HG03342 (cell line): ENCODE results near the gene TUBB2B.

ENCODE experiments used
- ATAC-seq: cut with Tn5 transposase; IDR thresholded peaks from one replicate; pipeline ENCODE4 v1.9.1; 2021; ENCODE audit warnings: mild to moderate bottlenecking, moderate library complexity; ENCODE audit not compliant: unreplicated experiment

TUBB2B gene

DNA sequence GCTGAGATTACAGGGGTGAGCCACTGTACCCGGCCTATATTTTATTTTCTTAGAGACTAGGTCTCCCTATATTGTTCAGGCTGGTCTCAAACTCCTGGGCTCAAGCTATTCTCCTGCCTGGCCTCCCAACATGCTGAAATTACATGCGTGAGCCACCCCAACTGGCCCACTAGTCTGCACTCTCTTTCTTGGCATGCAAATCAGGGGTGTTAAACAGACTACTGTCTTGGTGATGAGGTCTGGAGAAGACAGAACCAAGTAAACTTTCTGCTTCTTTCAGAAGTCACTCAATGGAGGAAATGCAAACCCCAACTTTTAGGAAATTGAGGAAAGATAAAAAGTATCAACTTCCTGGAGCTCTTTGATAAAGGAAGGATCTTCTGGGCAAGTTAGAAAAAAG is 8.0 kb upstream of the TUBB2B start:
- ATAC-seq = no peak

DNA sequence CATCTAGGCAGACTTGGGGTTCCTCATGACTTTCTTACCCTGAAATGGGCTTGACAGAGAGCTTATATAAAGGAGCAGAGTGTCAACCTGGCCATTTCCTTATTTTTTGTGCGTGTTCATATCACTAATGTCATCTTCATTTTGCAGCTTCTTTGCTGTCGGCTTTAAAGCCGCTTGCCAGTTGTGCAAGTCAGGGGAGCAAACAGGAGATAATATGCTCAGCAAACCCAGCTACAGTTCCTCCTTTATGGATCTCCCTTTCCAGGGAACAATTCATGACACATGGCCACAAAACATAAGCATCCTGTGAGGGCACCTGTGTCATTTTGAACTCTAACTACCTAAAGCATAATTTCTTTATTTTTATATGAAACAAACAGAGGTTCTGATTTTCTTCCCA is 6.5 kb upstream of the TUBB2B start:
- no peak for ATAC-seq

DNA sequence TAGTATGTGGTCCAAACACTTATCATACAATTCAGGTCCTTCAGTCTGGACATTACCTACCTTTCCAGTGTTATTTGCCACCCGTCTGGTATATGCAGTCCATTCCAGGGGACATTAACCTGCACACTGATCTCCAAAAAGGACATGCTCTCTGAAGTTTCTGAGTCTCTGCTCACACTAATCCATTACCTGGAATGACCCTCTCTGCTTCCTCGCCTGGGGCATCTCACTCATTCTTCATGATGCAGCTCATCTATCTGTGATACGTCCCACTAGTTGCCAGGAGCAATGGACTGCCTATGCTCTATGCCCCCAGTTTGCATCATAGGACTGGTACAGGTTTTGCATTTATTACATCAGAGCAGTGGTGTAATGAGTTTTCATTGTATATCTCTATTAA is 5.9 kb upstream of the TUBB2B start:
- no peak for ATAC-seq

DNA sequence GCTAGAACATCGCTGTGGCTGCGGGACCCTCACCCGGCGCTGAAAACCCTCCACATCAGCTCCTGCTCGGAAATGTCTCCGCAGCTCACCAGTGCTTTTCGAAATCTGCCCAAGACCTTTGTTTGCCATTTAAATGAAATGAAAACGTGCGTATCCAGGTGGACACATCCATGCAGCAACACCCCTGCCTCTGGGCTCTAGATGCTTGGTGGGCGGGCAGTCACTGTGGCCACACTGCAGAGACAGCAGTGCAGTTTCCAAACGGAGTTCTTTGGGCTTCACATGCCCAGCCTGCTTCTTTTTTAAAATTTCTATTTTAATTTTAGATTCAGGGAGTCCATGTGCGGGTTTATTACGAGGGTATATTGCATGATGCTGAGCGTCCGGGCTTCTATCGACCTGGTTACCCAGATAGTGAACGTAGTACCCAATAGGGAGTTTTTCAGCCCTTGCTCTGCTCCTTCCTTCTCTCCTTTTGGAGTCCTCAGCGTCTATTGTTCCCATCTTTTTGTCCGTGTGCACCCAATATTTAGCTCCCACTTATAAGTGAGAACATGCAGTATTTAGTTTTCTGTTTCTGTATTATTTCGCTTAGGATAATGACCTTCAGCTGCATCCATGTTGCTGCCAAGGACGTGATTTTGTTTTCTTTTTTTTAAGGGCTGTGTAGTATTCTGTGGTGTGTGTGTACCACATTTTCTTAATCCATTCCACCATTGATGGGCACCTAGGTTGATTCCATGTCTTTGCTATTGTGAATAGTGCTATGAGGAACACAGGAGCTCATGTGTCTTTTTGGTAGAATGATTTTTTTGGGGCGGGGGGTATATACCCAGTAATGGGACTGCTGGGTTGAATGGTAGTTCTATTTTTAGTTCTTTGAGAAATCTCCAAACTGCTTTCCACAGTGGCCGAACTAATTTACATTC is 4.8 kb upstream of the TUBB2B start:
- no peak for ATAC-seq

DNA sequence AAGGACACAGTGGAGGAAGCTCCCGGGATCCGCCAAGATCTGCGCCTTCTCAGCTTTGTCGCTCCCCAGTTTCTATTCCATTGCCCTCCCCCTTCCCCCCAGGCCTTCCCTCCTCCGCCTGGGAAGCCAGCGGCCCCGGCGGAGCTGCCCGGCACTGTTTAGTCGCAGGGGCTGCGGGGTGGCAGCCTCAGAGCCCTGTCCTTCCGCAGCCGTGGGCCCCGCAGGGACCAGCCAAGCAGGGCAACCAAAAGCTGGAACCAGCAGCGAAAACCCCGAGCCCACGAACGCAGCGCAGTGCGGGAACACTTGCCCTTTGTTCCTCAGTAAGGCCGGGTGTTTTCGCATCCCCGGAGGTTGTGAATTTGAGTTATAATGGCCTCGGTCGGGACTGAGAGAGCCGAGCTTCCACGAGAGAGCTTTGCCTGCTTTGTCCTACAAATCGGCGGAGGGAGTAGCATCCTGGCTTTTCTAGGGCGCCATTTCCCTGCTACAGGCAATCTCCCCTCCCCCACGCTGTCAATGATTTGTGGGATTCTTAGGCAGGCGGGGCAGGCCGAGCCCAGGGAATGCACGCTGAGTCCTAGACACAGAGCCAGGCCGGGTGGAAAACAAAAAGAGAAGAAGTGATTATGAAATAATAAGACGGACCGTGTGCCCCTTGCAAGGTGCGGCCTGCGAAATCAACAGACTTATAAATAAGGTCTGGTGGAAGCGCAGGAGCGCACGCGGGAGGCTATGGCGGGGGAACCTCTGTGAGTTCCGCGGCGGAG is 4.0 kb upstream of the TUBB2B start:
- ATAC-seq = no peak

DNA sequence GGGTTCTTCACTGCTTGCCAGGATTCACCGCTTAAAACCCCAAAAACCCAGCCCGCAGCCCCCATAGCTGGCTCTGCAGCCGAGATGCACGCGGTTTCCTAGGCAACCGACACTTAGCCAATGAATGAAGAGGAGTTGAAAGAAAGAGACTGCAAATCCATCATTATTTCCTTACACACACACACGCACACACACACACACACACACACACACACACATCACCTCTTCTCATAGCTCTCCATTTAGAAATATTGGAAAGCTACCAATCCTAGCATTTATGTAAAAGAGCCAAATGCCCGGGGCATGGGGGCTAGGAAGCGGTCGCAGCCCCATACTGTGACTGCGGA is 3.4 kb upstream of the TUBB2B start:
- no peak for ATAC-seq

DNA sequence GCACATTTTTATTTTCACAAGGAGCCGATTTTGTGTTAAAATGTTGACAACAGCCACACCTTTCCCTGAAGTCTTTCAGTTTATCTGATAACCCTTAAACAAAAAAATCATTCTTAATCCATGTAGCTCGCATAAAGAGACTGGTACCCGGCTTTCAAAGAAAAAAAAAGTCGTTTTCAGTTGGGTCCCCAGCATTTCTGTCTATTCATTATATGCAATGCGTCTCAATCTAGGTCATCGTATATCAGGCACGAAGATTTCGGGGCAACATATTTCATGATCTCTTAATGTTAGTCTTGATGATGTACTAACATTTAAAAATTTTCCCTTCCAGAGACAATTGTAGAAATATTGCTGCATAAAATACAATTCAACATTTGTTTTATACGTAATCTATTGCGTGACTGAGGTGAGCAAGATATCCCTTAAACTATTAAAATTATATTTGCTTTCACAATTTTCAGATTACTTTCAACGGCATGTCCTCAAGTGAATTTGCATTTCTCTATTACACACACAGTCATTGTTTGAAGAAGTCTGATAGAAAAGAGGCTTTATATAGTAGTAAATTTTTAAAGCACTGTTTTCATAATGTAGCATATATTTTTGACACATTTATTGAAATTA is 2.9 kb upstream of the TUBB2B start:
- no peak for ATAC-seq

DNA sequence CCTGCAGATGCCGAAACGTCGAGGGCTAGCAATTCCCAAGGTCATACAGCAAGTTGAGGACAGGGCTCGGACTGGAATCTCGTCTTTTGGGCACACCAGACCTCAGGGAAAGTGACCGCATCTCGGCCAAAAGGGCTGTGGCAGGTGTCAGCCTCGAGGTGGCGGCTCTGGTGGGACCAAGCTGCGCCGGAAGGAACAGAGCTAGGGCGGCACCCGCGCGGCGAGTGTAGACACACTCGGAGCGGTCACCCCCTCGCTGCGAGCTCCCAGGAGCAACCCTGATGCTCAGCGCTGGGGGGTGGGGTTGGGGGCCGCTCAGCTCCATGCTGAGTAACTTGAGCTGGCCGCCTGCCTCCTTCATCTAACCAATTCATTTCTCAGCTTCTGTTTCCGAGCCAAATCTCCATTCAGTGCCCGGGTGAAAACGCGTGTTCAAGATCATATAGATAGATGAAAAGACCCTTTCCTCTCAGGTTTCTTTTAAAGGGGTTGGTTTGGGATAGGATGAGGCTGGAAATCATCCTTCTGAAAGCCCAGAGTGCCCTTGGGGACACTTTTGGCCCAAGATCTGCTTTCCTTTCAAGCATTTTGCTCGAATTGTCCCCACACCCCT is 2.2 kb upstream of the TUBB2B start:
- no peak for ATAC-seq

DNA sequence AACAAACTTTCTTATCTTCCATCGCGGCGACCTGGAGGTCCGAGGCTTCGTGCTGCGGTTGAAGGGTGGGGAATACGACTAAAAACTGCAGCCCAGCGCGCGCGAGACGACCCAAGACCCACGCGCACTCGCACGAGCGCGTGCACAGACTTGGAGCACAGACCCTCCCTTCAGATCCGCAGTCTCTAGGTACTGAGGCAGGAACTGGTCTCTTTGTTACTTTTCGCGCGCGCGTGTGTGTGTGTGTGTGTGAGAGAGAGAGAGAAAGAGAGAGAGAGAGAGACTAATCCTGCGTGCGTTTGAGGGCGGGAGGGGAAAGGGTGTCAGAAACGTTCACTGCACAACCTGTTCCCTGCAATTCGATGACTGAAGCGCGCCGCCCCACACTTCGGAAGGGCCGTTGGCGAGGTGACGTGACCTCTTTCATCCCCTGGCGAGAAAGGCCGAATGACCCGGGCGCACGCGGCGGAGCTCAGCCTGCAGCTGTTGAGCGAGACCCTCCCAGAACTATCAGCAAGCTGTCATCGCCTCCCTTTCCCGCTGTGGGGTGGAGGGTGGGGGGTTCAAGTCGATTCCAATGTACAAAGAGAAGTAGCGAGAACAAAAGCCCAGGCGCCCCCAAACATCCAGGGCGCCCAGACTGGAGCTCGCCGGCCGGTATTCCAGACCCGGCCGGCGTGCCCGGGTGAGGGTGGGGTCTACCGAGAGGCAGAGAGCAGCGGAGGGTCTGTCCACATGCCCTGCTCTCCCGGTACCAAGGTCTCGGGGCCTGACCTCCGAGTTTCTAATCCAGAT is 1.5 kb upstream of the TUBB2B start:
- no peak for ATAC-seq

DNA sequence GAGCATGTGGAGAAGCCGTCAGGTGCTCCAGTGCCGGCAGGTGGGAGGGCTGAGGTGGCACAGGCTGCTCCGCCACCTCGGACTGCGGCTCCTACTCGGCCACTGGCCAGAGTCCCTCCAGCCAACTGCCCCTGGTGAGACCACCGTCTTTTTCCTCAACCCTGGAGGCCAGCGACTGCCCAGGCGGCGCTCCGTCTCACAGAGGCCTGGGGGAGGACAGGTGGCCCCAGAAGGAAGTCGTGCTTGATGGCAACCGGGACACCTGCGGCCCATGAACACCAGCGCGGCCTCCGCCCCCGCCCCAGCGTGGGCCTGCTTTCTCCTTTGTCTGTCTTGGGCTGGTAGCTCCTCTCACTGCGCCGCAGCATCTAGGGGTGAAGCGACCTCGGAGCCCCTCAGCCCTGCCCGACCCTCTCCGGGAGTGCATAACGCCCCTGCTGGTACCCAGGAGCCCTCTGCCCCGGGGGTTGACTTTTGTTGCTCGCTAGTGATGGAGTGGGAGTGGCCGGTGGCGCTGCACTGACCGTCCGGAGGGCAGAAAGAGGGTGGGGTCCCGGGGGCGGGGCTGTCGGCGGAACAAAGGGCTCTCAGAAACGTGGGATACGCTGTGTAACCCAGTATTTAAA is 706 bp upstream of the TUBB2B start:
- ATAC-seq = no peak

DNA sequence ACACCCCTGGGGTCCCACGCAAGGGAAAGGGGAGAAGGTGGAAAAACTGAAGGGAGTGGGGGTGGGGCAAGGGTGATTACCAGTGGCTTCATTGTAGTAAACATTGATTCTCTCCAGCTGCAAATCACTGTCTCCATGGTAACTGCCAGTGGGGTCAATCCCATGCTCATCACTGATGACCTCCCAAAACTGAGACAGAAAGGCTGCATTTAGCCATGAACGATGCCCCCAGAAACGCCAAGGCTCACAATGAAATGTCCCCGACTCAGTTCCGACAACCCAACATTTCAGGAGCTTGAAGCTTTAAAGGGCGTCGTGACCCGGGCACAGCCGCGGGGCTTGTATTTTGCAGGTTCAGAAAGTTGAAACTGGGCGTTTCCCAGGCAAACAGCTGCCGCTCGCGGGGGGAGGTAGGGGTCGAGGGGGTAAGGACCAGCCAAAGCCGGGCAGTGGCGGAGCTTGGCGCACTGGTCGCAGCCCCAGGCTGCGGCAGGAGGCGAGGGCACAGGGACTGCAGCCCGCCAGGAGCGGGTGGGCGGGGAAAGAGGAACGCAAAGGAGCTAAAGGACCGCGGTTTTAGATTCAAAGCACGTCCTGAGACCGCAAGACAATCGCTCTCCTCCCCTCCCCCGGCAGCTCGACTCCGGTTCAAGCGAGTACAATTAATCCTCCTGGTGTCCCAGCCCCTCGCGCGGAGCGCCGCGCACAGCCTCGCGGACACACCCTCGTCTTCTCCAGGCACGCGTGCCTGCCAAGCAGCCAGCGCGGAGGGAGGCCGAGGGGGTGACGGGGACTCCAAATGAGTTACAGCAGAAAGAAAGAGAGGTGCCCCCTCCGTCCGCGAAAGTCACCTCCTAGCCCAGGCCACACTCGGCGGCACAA is 731 bp downstream of the TUBB2B start:
- no peak for ATAC-seq

DNA sequence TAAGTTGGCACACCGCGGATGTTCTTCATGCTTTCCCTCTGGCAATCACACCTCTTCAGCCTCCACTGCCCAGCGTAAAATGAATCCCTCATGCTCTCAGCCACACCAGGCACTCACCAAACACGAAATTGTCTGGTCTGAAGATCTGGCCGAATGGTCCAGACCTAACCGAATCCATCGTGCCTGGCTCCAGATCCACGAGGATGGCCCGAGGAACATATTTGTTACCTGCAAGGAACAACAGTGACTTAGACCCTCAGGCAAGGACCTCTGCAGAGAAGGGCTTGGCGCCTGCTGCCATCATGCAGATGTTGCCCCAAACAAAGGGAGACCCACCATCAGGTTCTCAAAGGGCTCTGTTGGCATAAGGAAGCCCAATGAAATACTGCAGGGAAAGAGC is 1.4 kb downstream of the TUBB2B start:
- no peak for ATAC-seq

DNA sequence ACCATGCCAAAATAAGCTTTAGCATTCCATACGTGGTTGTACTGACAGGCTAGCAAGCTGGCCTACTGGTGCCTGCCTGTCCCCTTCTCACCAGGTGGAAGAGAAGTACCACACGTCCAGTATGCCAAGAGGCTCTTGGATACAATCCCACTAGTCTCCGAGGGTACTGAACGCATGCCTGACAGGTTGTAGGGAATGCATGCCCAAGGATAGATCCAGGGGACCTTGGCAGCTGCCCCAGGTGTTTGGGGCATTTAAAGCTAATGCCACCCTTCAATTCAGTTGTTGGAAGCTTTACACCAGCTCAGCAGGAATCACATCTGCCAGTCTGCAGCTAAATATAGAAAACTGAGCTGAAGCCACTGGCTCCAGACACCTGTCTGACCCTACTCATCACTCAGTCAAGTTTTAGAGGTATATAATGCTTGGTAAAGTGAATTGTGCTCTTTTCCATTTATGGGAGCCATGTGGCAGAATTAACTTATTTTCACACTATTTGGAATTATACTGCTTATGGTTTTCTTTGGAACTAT is 4.9 kb downstream of the TUBB2B start:
- ATAC-seq = no peak

DNA sequence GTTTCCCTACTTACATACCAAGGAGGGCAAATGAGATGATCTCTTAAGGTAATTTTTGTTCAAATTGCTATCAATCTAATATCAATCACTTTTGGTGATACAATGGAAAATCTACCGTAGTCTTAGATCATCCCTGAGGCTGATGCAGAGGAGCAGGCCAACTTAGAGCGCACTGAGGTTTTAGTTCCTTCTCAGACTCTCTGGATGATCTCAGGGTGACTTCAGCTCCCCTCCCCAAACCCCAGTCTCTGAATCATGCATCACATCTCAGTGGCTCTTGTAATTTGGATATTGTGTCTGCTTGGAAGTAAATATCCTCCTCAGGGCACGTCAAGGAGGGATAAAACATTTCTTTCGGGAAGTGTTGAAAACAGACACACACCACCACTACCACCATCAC is 5.9 kb downstream of the TUBB2B start:
- no peak for ATAC-seq

DNA sequence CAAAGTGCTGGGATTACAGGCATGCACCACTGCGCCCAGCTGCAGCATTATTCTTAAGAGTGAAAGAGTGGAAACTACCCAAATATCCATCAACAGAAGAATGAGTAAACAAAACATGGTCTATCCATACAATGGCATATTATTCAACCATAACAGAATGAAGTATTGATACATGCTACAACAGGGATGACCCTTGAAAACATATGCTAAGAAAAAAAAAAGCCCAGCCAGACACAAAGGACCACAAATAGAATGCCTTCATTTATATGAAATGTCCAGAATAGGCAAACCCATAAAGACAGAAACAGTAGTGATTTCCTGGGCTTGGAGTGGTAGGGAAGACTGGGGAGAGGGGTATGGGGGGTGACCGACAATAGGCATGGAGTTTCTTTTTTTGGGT is 7.1 kb downstream of the TUBB2B start:
- ATAC-seq = no peak

DNA sequence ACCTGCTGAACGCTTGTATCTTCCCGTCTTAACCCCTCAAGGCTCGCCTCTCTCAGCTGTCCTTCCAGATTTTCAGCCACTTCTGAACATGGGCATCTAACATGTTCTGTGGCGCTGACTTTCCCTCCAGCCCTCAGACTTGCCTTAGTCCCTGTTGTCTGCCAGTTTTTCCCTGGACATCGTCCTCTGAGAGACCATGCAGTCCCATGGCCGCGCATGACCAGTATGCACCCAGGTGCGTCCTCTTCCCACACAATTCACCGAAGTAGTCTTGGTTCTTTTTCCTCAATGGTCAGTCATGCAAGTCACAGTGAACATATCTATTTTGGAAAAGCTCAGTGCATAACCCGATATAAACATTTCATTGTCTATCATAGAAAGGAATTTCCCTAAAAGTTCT is 9.2 kb downstream of the TUBB2B start:
- ATAC-seq = no peak

DNA sequence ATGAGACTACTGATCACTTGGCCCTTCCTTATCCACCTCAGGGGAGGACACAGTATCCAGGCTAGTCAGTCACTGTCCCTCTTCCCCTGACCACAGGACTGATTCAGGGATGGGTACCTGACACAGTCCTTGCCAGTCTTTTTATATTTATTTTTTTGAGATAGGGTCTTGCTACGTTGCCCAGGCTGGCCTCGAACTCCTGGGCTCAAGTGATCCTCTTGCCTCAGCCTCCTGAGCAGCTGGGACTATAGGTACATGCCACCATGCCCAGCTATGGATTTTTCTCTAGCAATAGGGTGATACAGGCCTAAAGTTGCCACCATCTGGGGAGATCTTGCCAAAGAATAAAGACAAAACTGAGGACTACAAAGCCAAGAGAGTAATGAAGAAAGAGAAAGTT is 10.2 kb downstream of the TUBB2B start:
- ATAC-seq = no peak

DNA sequence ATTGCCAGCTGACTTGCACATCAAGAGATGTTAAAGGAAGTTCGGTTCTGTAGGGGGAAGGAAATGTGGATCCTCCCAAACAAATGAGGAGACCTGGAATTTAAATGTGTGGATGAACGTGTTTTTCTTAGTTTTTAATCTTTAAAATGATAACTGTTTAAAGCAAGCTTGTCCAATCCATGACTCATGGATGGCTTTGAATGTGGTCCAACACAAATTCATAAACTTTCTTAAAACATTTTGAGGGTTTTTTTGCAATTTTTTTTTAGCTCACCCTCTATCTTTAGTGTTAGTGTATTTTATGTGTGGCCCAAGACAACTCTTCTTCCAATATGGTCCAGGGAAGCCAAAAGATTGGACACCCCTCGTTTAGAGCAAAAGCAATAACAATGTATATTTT is 12.6 kb downstream of the TUBB2B start:
- ATAC-seq = no peak

DNA sequence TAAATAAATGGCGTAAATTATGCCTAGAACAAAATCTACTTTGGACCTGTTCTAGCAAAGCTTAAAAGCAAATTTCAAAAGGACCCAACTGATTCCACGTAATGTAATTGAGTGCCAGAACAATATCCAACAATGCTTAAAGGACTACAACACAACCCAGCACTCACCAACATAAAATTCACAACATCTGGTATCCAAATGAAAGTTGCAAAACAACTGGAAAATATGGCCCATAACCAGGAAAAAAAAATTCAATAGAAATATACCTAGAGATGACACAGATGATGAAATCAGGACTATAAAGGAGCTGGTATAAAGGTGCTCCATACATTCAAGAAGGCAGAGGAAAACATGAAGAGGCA is 14.1 kb downstream of the TUBB2B start:
- no peak for ATAC-seq
